Prostate gland (tissue), 2 donors: Measurements from ENCODE around the gene GJB1. TPM values are rescaled to one million over a fixed set of nuclear protein-coding genes. Genes with fewer than 3 reads are reported as not detected.

Experiments
- DNase-seq: peaks from one replicate; pipeline ENCODE4 v3.0.0-alpha.2; 2019; ENCODE audit warnings: low spot score
- H3K27ac ChIP-seq, 2 donors: fragments of 200-600 bp; sonication (generic); 2 replicates each; pipeline ENCODE4 v1.5.1; 2017 to 2019
- H3K27me3 ChIP-seq: fragments of 200-600 bp; sonication (generic); replicated peaks from 2 replicates; pipeline ENCODE4 v1.5.1; 2019; ENCODE audit not compliant: insufficient read depth
- H3K36me3 ChIP-seq, 2 donors: fragments of 200-600 bp; sonication (generic); 1 replicate in 1 of 2; 2 replicates in 1 of 2; pipeline versions ENCODE4 v1.5.1 to v1.8.1; 2017 to 2019
- H3K4me1 ChIP-seq: fragments of 200-600 bp; sonication (generic); replicated peaks from 2 replicates; pipeline ENCODE4 v1.5.1; 2019
- H3K4me3 ChIP-seq, 2 donors: fragments of 200-600 bp; sonication (generic); 2 replicates each; pipeline ENCODE4 v1.5.1; 2017 to 2019
- H3K9me3 ChIP-seq: fragments of 200-600 bp; sonication (generic); 2 replicates; pipeline ENCODE4 v1.5.1; 2017
- POLR2A ChIP-seq: fragments of 450-650 bp; IDR thresholded peaks from one replicate; pipeline ENCODE4 v1.6.1; 2016; ENCODE audit warnings: antibody characterized with exemption, mild to moderate bottlenecking
- POLR2AphosphoS5 ChIP-seq: sonication (generic); formaldehyde crosslinking; IDR thresholded peaks from one replicate; pipeline ENCODE4 v1.6.1; 2017; ENCODE audit warnings: antibody characterized with exemption
- WGBS: methylation state at CpG from one replicate; pipeline ENCODE4 v1.1.5; 2018; 5-methylcytosine and 5-hydroxymethylcytosine counted together
- intact Hi-C: fragments of 100-400 bp; cut with DNase I; formaldehyde crosslinking; loops from one replicate; pipeline ENCODE4 v1.14.2; 2022
- total RNA-seq, 2 donors: library from RNA; depleted of rRNA; stranded (reverse); fragments of >200 nt; gene quantifications; one replicate each; pipeline ENCODE4 v1.1.0, GENCODE V29; 2016
- TF ChIP-seq, protein P1 (sequence below), 4 experiments: fragments of 200-600 bp in 2 of 4; fragments of 450-650 bp in 2 of 4; sonication (generic) in 2 of 4; IDR thresholded peaks; 1 replicate in 3 of 4; 2 replicates in 1 of 4; pipeline ENCODE4 v1.5.1; 2016 to 2019; ENCODE audit warnings: antibody characterized with exemption in 4 of 4, mild to moderate bottlenecking in 2 of 4, moderate library complexity in 2 of 4

Gene GJB1
- total RNA-seq, 2 donors from 2014 or later: 28.3 to 57.6 TPM

DNA sequence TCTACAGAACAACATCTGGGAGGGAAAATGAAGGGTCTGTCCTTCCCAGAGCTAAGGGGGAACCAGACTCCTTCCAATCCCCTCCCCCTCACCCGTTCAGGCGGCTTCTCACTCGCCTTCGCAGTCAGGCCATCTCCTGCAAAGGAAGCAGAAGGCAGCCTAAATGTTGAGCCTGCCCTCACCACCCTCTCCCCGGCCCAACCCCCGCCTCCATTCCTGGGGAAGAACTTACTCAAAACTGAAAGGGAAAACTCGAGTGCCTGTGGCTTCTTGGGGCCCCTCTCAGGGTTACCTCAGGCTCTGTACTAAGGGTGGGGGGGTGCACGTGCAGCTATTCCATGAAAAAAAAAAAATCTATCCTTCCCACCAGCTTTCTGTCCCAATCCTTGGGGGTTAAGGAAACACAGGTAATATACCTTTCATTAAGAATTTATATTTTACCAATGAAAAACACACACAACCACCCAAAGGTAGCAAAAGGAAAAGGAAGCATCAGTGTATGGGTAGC is 28.5 kb downstream of the GJB1 start:
- WGBS: 28% methylated on average over 8 of the region's 8 CpGs
- no peaks in the 10 kb centered on the region for H3K4me1 ChIP-seq
- intact Hi-C loops: loop anchor here (5.0 kb wide), 1 partner anchor 116 kb away; the partner anchor contains the start of gene TAF1
- H3K9me3 ChIP-seq: no peaks in the 10 kb centered on the region
- no peak overlapping the region for H3K27ac ChIP-seq
- DNase-seq: no peak
- no peaks in the 10 kb centered on the region for H3K27me3 ChIP-seq
- H3K4me3 ChIP-seq: no peak overlapping the region
- H3K36me3 ChIP-seq: no peaks in the 10 kb centered on the region
- TF ChIP-seq, protein P1, sequence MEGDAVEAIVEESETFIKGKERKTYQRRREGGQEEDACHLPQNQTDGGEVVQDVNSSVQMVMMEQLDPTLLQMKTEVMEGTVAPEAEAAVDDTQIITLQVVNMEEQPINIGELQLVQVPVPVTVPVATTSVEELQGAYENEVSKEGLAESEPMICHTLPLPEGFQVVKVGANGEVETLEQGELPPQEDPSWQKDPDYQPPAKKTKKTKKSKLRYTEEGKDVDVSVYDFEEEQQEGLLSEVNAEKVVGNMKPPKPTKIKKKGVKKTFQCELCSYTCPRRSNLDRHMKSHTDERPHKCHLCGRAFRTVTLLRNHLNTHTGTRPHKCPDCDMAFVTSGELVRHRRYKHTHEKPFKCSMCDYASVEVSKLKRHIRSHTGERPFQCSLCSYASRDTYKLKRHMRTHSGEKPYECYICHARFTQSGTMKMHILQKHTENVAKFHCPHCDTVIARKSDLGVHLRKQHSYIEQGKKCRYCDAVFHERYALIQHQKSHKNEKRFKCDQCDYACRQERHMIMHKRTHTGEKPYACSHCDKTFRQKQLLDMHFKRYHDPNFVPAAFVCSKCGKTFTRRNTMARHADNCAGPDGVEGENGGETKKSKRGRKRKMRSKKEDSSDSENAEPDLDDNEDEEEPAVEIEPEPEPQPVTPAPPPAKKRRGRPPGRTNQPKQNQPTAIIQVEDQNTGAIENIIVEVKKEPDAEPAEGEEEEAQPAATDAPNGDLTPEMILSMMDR (IDR thresholded peaks at IDR 0.05): no peak
- TF ChIP-seq POLR2AphosphoS5: no peak
- no peak for TF ChIP-seq POLR2A

DNA sequence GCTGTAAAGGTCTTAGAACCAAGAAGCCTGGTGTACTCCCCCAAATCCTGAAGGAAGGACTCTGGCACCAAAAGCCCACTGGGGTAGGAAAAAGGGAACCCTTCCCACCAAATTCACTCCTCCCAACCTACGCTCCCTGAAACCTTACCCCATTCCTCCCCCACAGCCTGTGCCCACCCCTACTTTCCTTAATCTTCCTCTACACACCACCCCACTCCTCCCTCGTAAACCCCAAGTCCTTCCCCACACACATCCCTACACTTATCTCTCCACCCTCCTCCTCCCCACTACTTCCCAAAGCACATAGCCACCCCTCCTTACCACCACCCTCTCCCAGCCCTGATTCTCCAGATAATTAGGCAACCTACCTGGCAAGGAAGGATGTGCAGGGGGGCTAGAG is 29.2 kb downstream of the GJB1 start:
- intact Hi-C loops: loop anchor here (5.0 kb wide), 1 partner anchor 115 kb away; the partner anchor contains the start of gene TAF1
- Histone ChIP-seq H3K27me3 (no peaks in the 10 kb centered on the region), H3K27ac (no peak overlapping the region), H3K36me3 (no peaks in the 10 kb centered on the region), H3K4me1 (no peaks in the 10 kb centered on the region), H3K4me3 (no peak overlapping the region), H3K9me3 (no peaks in the 10 kb centered on the region)
- DNase-seq: no peak
- WGBS: 54% methylated on average over 2 of the region's 2 CpGs
- TF ChIP-seq POLR2A: no peak

DNA sequence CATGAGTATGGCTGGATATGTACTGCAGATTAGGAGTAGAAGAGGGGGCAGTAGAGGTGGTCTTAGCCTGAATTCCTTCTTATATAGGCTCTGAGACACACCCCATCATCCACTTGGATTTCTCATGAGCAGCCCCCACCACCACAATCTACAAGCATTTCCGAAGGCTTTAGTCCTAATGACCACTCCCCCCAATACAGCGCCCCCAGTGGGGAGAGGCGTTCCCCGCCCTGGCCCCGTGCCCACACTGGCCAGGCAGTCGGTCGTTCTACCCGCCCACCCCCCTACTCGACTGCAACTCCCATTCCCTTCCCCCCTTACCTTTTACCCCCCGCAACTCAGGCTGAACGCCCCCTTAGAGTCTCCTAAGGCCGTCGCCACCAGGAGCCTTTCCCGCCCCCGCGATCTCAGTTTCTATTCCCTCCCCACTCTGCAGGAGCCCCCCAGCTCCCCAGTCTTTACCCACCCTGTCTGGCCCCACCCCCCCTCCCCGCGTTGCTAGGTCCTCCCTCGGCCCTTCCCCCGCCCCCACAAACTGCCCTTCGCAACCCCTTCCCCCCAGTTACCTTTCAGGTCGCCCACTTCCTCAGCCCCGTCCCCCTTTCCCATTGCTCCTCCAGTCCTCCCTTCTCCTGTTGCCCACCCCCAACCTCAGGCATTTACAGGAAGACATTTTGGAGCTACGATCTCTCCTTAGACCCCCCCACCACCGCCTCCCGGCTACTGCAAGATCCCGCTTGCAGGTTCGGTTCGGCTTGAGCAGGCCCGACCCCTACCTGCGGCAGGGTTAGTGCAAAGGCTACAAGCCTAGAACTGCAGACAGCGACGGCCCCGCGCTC is 30.4 kb downstream of the GJB1 start:
- Histone ChIP-seq H3K4me3 (peak overlapping the region; percentile 51 to 56), H3K4me1 (no peaks in the 10 kb centered on the region), H3K36me3 (no peaks in the 10 kb centered on the region), H3K27ac (peak overlapping the region; percentile 78 to 85), H3K9me3 (no peaks in the 10 kb centered on the region), H3K27me3 (no peaks in the 10 kb centered on the region)
- intact Hi-C loops: loop anchor here (5.0 kb wide), 1 partner anchor 114 kb away; the partner anchor contains the start of gene TAF1
- no peak for TF ChIP-seq POLR2AphosphoS5
- TF ChIP-seq, protein P1 (IDR thresholded peaks at IDR 0.05): peak in 3 of 4 experiments; percentile 9 to 18 (median 17)
- peak; percentile 3 for DNase-seq
- 3% methylated on average over 25 of the region's 35 CpGs for WGBS

DNA sequence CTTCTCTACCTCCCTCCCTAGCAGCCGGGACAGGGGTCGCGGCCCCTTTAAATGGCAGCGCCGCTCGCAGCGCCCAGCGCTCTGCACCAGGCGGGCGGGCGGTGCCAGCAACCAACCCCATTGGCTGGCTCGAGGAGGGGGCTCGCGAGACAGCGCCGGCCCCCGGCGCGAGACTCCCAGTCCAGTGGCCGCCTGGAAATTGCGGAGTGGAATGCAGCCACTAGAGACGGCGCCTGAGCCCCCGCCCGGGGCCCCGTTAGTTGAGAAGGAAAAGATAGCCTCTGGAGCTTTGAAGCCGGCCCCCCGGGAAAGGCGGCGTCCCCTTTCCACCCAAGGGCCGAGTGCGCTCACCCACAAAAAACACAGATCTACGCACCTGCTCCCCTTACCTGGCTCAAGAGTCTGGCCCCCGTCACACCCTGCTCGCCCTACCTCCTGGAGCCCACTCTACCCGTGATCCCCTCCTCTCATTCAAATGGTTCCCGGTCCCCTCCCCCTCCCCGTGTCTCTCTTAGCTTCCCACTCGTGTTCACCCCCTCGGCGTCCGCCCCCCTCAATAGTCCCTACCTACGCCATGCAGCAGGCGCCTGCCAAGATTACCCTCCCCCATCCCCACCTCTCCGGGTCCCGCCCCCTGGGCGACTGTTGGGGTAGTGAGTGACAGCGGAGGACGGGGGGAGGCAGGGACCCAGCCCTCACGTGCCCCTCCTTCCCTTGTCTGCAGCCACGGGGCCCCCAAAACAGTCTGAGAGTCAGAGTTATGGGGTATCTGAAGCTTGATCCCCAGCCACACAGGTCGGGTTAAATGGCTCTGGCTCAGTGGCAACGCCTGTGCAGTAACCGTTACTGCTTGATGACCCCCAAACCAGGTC is 31.3 kb downstream of the GJB1 start, which contains the start of gene ZMYM3:
Gene ZMYM3 (minus strand): TSS at position 49 of the 872 bp plus-strand sequence. CDS start 885 bp downstream, outside the sequence.
- no peaks in the 10 kb centered on the region for H3K36me3 ChIP-seq
- H3K4me3 ChIP-seq: peak within 1 kb of the TSS; percentile 51 to 56
- intact Hi-C loops: loop anchor here (5.0 kb wide), 1 partner anchor 113 kb away; the partner anchor contains the start of gene TAF1
- no peaks in the 10 kb centered on the region for H3K27me3 ChIP-seq
- DNase-seq: peak; percentile 71
- TF ChIP-seq POLR2AphosphoS5 (peak; percentile 67), POLR2A (peak; percentile 39)
- TF ChIP-seq, protein P1 (IDR thresholded peaks at IDR 0.05): peak in 2 of 4 experiments; percentile 1 to 7
- WGBS: under 1% methylated on average over 30 of the region's 54 CpGs
- H3K27ac ChIP-seq: peak within 1 kb of the TSS; percentile 78 to 85
- no peaks in the 10 kb centered on the region for H3K4me1 ChIP-seq
- no peaks in the 10 kb centered on the region for H3K9me3 ChIP-seq

DNA sequence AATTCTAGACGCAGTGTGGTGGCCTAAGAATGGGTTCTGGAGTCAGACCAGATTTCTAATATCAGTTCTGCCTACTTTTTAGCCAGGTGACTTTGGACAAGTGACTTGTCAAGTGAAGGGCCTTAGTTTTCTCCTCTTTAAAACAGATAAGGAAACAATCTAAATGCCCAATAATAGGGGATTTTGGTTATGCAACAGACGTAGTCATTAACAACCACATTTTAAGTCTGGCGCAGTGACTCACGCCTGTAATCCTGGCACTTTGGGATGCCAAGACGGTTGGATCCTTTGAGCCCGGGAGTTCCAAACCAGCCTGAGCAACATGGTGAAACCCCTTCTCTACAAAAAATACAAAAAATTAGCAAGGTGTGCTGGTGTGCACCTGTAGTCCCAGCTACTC is 33.0 kb downstream of the GJB1 start:
- WGBS: 82% methylated on average over 6 of the region's 6 CpGs
- no peak overlapping the region for H3K27ac ChIP-seq
- intact Hi-C loops: no loop called here

More for the DNA sequence above, 33.0 kb downstream of the GJB1 start:
- H3K36me3 ChIP-seq: no peaks in the 10 kb centered on the region
- no peak for TF ChIP-seq POLR2A
- H3K4me1 ChIP-seq: no peaks in the 10 kb centered on the region
- H3K27me3 ChIP-seq: no peaks in the 10 kb centered on the region
- H3K9me3 ChIP-seq: no peaks in the 10 kb centered on the region
- no peak overlapping the region for H3K4me3 ChIP-seq
- no peak for DNase-seq
